GM23248 (cell line): ENCODE results near the gene IQCC. TPM values are rescaled to one million over a fixed set of nuclear protein-coding genes. Genes with fewer than 3 reads are reported as not detected.
"Not testable (repeated sequence)": the region's sequence is repeated elsewhere in the genome, so short reads cannot be mapped to it uniquely, and the experiment has no call there.

Experiments
- DNase-seq: peaks from one replicate; pipeline ENCODE4 v3.0.0-alpha.2; 2015
- H2AFZ ChIP-seq: fragments of 200-600 bp; sonication (generic); 2 replicates; pipeline ENCODE4 v1.6.1; 2016; ENCODE audit warnings: antibody characterized with exemption
- H3F3A ChIP-seq: fragments of 200-600 bp; sonication (generic); 2 replicates; pipeline ENCODE4 v1.6.1; 2016; ENCODE audit warnings: mild to moderate bottlenecking, antibody characterized with exemption, mixed run types; ENCODE audit not compliant: insufficient read depth
- H3K27ac ChIP-seq: fragments of 200-600 bp; sonication (generic); 2 replicates; pipeline ENCODE4 v1.5.1; 2016; ENCODE audit warnings: mild to moderate bottlenecking
- H3K27me3 ChIP-seq: fragments of 200-600 bp; sonication (generic); replicated peaks from 2 replicates; pipeline ENCODE4 v1.6.1; 2016; ENCODE audit warnings: mild to moderate bottlenecking; ENCODE audit not compliant: insufficient read depth
- H3K36me3 ChIP-seq: fragments of 200-600 bp; sonication (generic); 2 replicates; pipeline ENCODE4 v1.6.1; 2016; ENCODE audit warnings: low read depth, mild to moderate bottlenecking
- H3K4me1 ChIP-seq: fragments of 200-600 bp; sonication (generic); 2 replicates; pipeline ENCODE4 v1.6.1; 2016; ENCODE audit warnings: mild to moderate bottlenecking; ENCODE audit not compliant: insufficient read depth
- H3K4me2 ChIP-seq: fragments of 200-600 bp; sonication (generic); one replicate; pipeline ENCODE4 v1.6.1; 2016; ENCODE audit warnings: mild to moderate bottlenecking; ENCODE audit not compliant: unreplicated experiment
- H3K4me3 ChIP-seq: fragments of 200-600 bp; sonication (generic); 2 replicates; pipeline ENCODE4 v1.5.1; 2016; ENCODE audit warnings: mild to moderate bottlenecking
- H3K79me2 ChIP-seq: fragments of 200-600 bp; sonication (generic); 2 replicates; pipeline ENCODE4 v1.6.1; 2016; ENCODE audit warnings: mild to moderate bottlenecking; ENCODE audit not compliant: insufficient read depth
- H3K9ac ChIP-seq: fragments of 200-600 bp; sonication (generic); 2 replicates; pipeline ENCODE4 v1.6.1; 2016; ENCODE audit warnings: mild to moderate bottlenecking
- H3K9me2 ChIP-seq: fragments of 200-600 bp; sonication (generic); 2 replicates; pipeline ENCODE4 v1.6.1; 2016; ENCODE audit warnings: mixed run types, mild to moderate bottlenecking, moderate library complexity; ENCODE audit not compliant: insufficient read depth
- H3K9me3 ChIP-seq: fragments of 200-600 bp; sonication (generic); one replicate; pipeline ENCODE4 v1.6.1; 2017; ENCODE audit warnings: low read depth
- H4K20me1 ChIP-seq: fragments of 200-600 bp; sonication (generic); 2 replicates; pipeline ENCODE4 v1.6.0; 2016; ENCODE audit not compliant: insufficient read depth
- EZH2 ChIP-seq: fragments of 200-600 bp; sonication (generic); IDR thresholded peaks from 2 replicates; pipeline ENCODE4 v1.6.1; 2018; ENCODE audit warnings: antibody characterized with exemption, mild to moderate bottlenecking; ENCODE audit not compliant: insufficient read depth, poor library complexity, severe bottlenecking
- EZH2phosphoT487 ChIP-seq: fragments of 200-600 bp; sonication (generic); IDR thresholded peaks from 2 replicates; pipeline ENCODE4 v1.6.1; 2018; ENCODE audit warnings: antibody characterized with exemption, moderate library complexity, mild to moderate bottlenecking, low read depth; ENCODE audit not compliant: insufficient read depth
- WGBS, 2 experiments: methylation state at CpG; one replicate each; pipeline ENCODE4 v1.1.6; 2015 to 2017; ENCODE audit warnings: low lambda C conversion rate in 2 of 2, low coverage in 1 of 2; ENCODE audit errors: missing lambda C conversion rate in 2 of 2; 5-methylcytosine and 5-hydroxymethylcytosine counted together
- in situ Hi-C: fragments of 300-500 bp; cut with MboI; formaldehyde crosslinking; loops from 2 replicates; pipeline ENCODE4 v1.15.0; 2020
- polyA plus RNA-seq: library from polyadenylated mRNA; unstranded; fragments of >200 nt; fragmentation: Nextera tagmentation; extraction: Ambion mirVana; gene quantifications from 2 replicates; pipeline ENCODE4 v1.2.1, GENCODE V29; 2016
- total RNA-seq: library from RNA; depleted of rRNA; stranded (reverse); fragments of >200 nt; shearing (Covaris generic); gene quantifications from 2 replicates; pipeline ENCODE4 v1.2.3, GENCODE V29; 2014; rRNA removed

The IQCC gene
- total RNA-seq (0.97 and 1.4 TPM in 2 replicates), polyA plus RNA-seq (1.7 and 2.2 TPM in 2 replicates)

DNA sequence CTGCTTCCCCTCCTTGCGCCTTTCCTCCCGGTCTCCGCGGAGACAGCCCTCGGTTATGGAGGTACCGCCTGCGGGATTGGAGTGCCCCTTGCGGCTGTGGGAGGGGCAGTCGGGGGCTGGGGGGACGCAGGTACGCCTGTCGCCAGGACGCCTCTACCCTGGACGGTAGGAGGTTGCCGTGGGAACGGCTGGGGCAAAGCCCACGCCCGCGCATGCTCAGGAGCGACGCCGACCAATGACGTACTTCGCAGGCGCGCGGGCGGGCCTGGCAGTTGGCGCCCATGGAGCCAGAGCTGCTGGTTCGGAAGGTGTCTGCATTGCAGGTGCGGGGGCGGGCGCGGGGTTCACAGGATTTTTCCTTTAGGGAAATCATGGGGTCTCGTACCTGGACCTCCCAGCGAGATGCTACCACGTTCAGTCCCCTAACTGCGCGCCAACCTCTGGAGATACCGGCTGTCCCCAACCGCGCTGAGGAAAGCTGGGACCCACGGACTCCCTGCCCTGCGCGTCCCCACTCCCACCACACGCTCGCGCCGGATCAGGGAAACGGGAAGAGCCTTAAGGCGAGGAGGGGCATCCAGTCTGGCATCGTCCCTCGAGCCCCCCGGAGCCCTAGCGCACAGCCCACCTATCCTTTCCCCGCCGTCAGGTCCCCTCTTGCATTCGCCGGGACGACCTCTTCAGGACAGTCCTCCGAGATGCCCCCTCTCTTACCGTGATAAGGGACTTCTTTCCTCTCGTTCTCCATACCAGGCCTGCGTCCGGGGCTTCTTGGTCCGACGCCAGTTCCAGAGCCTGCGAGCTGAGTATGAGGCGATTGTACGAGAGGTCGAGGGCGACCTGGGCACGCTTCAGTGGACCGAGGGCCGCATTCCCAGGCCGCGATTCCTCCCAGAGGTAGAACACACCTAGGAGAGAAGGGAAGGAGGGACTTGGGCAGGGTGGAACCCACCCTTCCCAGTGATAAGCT, at the start of gene IQCC:
Gene IQCC, plus strand, starts transcription at position 271 of the 970 bp plus-strand sequence. Its CDS starts 11 bp downstream, at position 282.
- Histone ChIP-seq H3K4me3 (peak within 1 kb of the TSS; percentile 79), H3K27ac (peak within 1 kb of the TSS; percentile 18; the same call in 1 of the 2 replicates), H3K79me2 (no peaks in the 10 kb centered on the region), H3K9me3 (no peaks in the 10 kb centered on the region), H3K4me1 (peaks cover 9% of the 10 kb centered on the region; the same call in 1 of the 2 replicates), H4K20me1 (no peaks in the 10 kb centered on the region), H3K36me3 (no peaks in the 10 kb centered on the region), H3K27me3 (no peaks in the 10 kb centered on the region), H3K9me2 (no peaks in the 10 kb centered on the region), H3K9ac (peak within 1 kb of the TSS; percentile 88), H3F3A (0 out of 2 replicates have a peak, but pooled peaks cover 5% of the 10 kb centered on the region), H3K4me2 (peak within 1 kb of the TSS; percentile 91), H2AFZ (peak within 1 kb of the TSS; percentile 79)
- peak; percentile 96 for DNase-seq
- TF ChIP-seq EZH2, result no peak
- in situ Hi-C loops, result no loop called here
- 2% methylated on average over 73 to 77 of the region's 77 CpGs for WGBS, 2 experiments

DNA sequence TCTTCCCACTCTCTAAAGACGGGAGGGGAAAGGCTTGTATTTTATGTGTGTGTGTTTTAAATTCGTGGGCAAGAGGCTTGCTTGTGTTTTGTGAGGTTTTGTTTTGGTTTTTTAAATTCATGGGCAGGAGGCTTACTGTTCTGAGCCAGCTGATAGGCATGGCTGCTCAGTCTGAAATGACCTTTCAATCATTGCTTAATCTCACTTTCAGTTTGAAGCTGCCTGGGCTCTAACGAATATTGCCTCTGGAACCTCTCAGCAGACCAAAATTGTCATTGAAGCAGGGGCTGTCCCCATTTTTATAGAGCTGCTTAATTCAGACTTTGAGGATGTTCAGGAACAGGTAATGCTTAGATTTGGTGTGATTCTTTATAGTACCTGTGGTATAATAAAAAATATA, 46.3 kb upstream of the IQCC start:
- H3K9me3 ChIP-seq, result no peaks in the 10 kb centered on the region
- no peak overlapping the region for H3K4me3 ChIP-seq
- no peaks in the 10 kb centered on the region for H3K4me1 ChIP-seq
- H3F3A ChIP-seq, result no peaks in the 10 kb centered on the region
- no peaks in the 10 kb centered on the region for H3K27me3 ChIP-seq
- H3K27ac ChIP-seq, result no peak overlapping the region
- WGBS, 2 experiments, result 59 to 61% methylated on average over 3 of the region's 3 CpGs
- H4K20me1 ChIP-seq, result no peaks in the 10 kb centered on the region
- in situ Hi-C loops, result no loop called here
- H3K9me2 ChIP-seq, result no peaks in the 10 kb centered on the region
- DNase-seq, result no peak
- no peak overlapping the region for H3K4me2 ChIP-seq
- H2AFZ ChIP-seq, result no peak overlapping the region
- no peak overlapping the region for H3K9ac ChIP-seq
- peaks cover 51% of the 10 kb centered on the region for H3K36me3 ChIP-seq
- TF ChIP-seq EZH2 (no peak), EZH2phosphoT487 (no peak)
- H3K79me2 ChIP-seq, result peaks cover 39% of the 10 kb centered on the region

DNA sequence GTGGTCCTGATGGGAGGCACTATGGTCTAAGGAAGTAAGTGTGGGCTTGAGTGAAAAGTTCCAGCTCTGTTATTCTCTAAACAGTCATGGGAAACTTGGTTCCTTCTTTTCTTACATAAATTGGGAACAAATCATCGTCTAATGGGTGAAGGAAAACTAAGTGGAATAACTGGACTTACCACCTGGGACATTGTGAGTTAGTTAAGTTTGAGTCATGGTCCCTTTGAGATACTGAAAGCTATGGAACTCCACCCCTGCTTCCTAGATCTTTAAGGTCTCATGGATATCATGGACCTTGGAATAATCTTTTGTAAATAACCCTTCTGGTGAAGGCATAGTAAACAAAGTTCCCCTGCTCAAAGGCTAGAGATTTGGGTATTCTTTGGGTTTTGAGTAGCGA, 42.1 kb upstream of the IQCC start:
- H3K27ac ChIP-seq, result no peak overlapping the region
- TF ChIP-seq EZH2phosphoT487 (no peak), EZH2 (no peak)
- H3K9me2 ChIP-seq, result no peaks in the 10 kb centered on the region
- H3K4me1 ChIP-seq, result no peaks in the 10 kb centered on the region
- in situ Hi-C loops, result no loop called here
- H3K4me3 ChIP-seq, result no peak overlapping the region
- no peaks in the 10 kb centered on the region for H3K79me2 ChIP-seq
- WGBS, 2 experiments, result 86 to 91% methylated on average over 2 of the region's 2 CpGs
- H2AFZ ChIP-seq, result no peak overlapping the region
- H3K27me3 ChIP-seq, result no peaks in the 10 kb centered on the region
- no peaks in the 10 kb centered on the region for H3F3A ChIP-seq
- H3K9ac ChIP-seq, result no peak overlapping the region
- no peak for DNase-seq
- no peak overlapping the region for H3K4me2 ChIP-seq
- H4K20me1 ChIP-seq, result no peaks in the 10 kb centered on the region
- H3K9me3 ChIP-seq, result no peaks in the 10 kb centered on the region
- H3K36me3 ChIP-seq, result peaks cover 54% of the 10 kb centered on the region

DNA sequence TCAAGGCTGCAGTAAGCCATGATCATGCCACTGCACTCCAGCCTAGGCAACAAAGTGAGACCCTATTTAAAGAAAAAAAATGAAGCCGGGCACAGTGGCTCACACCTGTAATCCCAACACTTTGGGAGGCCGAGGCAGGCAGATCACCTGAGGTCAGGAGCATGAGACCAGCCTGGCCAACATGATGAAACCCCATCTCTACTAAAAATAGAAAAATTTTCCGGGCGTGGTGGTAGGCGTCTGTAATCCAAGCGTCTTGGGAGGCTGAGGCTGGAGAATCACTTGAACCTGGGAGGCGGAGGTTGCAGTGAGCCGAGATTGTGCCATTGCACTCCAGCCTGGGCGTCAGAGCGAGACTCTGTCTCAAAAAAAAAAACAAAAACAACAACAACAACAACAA, 39.8 kb upstream of the IQCC start:
- H3K36me3 ChIP-seq, result peaks cover 47% of the 10 kb centered on the region
- H3K27me3 ChIP-seq, H3K9me2 ChIP-seq, H2AFZ ChIP-seq, H3K79me2 ChIP-seq, H3K4me2 ChIP-seq, H4K20me1 ChIP-seq, H3K9me3 ChIP-seq, H3F3A ChIP-seq, H3K27ac ChIP-seq, H3K4me3 ChIP-seq, H3K9ac ChIP-seq, DNase-seq, in situ Hi-C loops, H3K4me1 ChIP-seq: not testable (repeated sequence)
- 96 to 97% methylated on average over 10 of the region's 10 CpGs for WGBS, 2 experiments
